Adrenal gland (tissue), 12 donors: ENCODE results near the gene TIGIT. TPM values are rescaled to one million over a fixed set of nuclear protein-coding genes. Genes with fewer than 3 reads are reported as not detected.
A peak's percentile ranks its signal among the peaks of the same experiment; 100 is the strongest.

Source experiments
- DNase-seq, 7 donors: peaks; one replicate each; pipeline ENCODE4 v3.0.0-alpha.2; 2019 to 2020
- H3K27ac ChIP-seq, 5 donors: fragments of 200-600 bp; sonication (generic) in 4 of 5; 1 replicate in 3 of 5; 2 replicates in 2 of 5; pipeline versions ENCODE4 v1.5.1 to v1.8.0; 2016 to 2020; ENCODE audit warnings: mild to moderate bottlenecking in 1 of 5
- H3K27me3 ChIP-seq: fragments of 200-600 bp; 2 replicates; pipeline ENCODE4 v1.8.0; 2021
- H3K36me3 ChIP-seq, 2 donors: fragments of 200-600 bp; replicated peaks in 1 of 2; 1 replicate in 1 of 2; 2 replicates in 1 of 2; pipeline versions ENCODE4 v1.5.1 to v1.8.0; 2018 to 2022
- H3K4me1 ChIP-seq, 2 donors: fragments of 200-600 bp; replicated peaks in 1 of 2; 1 replicate in 1 of 2; 2 replicates in 1 of 2; pipeline versions ENCODE4 v1.5.1 to v1.8.0; 2018 to 2021
- H3K4me3 ChIP-seq, 4 donors: fragments of 200-600 bp; sonication (generic) in 3 of 4; one replicate each; pipeline ENCODE4 v1.5.1; 2016 to 2018
- H3K9me3 ChIP-seq, 3 donors: fragments of 200-600 bp; sonication (generic) in 1 of 3; replicated peaks in 1 of 3; 1 replicate in 2 of 3; 2 replicates in 1 of 3; pipeline versions ENCODE4 v1.5.1 to v1.8.0; 2016 to 2021
- POLR2A ChIP-seq, 2 donors: fragments of 450-650 bp; IDR thresholded peaks; one replicate each; pipeline ENCODE4 v1.6.1; 2017; ENCODE audit warnings: antibody characterized with exemption in 2 of 2, mild to moderate bottlenecking in 2 of 2, moderate library complexity in 1 of 2
- WGBS, 4 donors: extraction: QIAGEN DNeasy Blood & Tissue Kit in 2 of 4; methylation state at CpG; one replicate each; pipeline versions ENCODE4 v1.1.5 to v1.1.7; 2013 to 2017; 5-methylcytosine and 5-hydroxymethylcytosine counted together
- intact Hi-C, 2 donors: fragments of 100-400 bp; cut with DNase I; formaldehyde crosslinking; loops; one replicate each; pipeline versions ENCODE4 v1.14.1 to v1.15.0; 2022 to 2023
- polyA plus RNA-seq, 3 donors: library from polyadenylated mRNA; stranded (reverse); fragments of 200-250 nt in 2 of 3; fragments of 350-450 nt in 1 of 3; fragmentation: Illumina TruSeq in 1 of 3; extraction: RNeasy Lipid Tissue Mini Kit (QIAGEN cat#74804) in 1 of 3; gene quantifications; one replicate each; pipeline ENCODE4 v1.2.3, GENCODE V29; 2013 to 2014
- total RNA-seq, 9 donors: library from RNA; depleted of rRNA in 4 of 9; stranded (reverse); fragments of >200 nt in 4 of 9; fragments of 120-200 nt in 1 of 9; fragmentation: NEBNext Ultra II Directional in 1 of 9; extraction: Animal tissue kit (Norgen Biotek cat#: 25700) in 1 of 9; gene quantifications; one replicate each; pipeline versions ENCODE4 v1.1.0 to v1.2.4, GENCODE V29; 2013 to 2023
- TF ChIP-seq, protein P1 (sequence below), 6 experiments: fragments of 450-650 bp in 4 of 6; fragments of 200-600 bp in 2 of 6; sonication (generic) in 1 of 6; IDR thresholded peaks; 1 replicate in 5 of 6; 2 replicates in 1 of 6; pipeline versions ENCODE4 v1.5.1 to v1.8.0; 2016 to 2021; ENCODE audit warnings: antibody characterized with exemption in 6 of 6, mild to moderate bottlenecking in 2 of 6, moderate library complexity in 1 of 6
- donor health status: healthy with polysubstance abuse.
- donor health status: Bipolar disorder and iron deficiency.
- donor health status: DM: yes; HTN: yes; CAD: no.
- donor health status: DM: no; HTN: no; CAD: no.
- donor health status: DM: no; HTN: no; CAD: no.
- donor health status: DM: yes; HTN: yes; CAD: no.

The TIGIT gene
- total and polyA plus RNA-seq, 12 donors, result 0.05 to 0.61 (median 0.24) TPM; not detected in 3

DNA sequence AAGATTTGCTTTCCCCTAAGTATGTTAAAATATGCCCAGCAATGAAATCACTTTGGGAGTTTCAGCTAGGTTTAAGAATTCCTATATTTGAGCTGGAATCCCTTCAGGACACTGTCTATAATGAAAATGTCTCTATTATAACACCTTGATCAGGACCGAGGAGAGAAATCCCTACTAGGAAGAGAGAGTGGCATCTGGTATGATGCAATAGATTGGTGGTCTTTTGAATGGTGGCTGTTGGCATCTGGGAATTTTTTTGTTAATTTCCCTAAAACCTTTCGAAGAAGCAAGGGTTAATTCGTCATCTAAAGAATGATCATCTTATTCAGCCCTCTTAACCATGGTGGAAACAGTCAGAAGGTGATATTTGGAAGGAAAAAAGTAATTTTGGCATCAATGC lies 43.0 kb downstream of the TIGIT start:
- H3K4me3 ChIP-seq, result no peak overlapping the region
- intact Hi-C loops, result no loop called here
- H3K4me1 ChIP-seq, result peaks cover 6 to 28% of the 10 kb centered on the region in 2 donors
- peaks cover 0 to 8% of the 10 kb centered on the region in 2 donors for H3K36me3 ChIP-seq
- TF ChIP-seq POLR2A (IDR thresholded peaks at IDR 0.05), result no peak
- TF ChIP-seq, protein P1, sequence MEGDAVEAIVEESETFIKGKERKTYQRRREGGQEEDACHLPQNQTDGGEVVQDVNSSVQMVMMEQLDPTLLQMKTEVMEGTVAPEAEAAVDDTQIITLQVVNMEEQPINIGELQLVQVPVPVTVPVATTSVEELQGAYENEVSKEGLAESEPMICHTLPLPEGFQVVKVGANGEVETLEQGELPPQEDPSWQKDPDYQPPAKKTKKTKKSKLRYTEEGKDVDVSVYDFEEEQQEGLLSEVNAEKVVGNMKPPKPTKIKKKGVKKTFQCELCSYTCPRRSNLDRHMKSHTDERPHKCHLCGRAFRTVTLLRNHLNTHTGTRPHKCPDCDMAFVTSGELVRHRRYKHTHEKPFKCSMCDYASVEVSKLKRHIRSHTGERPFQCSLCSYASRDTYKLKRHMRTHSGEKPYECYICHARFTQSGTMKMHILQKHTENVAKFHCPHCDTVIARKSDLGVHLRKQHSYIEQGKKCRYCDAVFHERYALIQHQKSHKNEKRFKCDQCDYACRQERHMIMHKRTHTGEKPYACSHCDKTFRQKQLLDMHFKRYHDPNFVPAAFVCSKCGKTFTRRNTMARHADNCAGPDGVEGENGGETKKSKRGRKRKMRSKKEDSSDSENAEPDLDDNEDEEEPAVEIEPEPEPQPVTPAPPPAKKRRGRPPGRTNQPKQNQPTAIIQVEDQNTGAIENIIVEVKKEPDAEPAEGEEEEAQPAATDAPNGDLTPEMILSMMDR (IDR thresholded peaks at IDR 0.05), result no peak
- H3K9me3 ChIP-seq, result no peaks in the 10 kb centered on the region
- no peak overlapping the region for H3K27ac ChIP-seq
- WGBS, 4 donors, result 92 to 98% (median 94%) methylated on average over 3 of the region's 3 CpGs
- no peak for DNase-seq
- H3K27me3 ChIP-seq, result no peaks in the 10 kb centered on the region

DNA sequence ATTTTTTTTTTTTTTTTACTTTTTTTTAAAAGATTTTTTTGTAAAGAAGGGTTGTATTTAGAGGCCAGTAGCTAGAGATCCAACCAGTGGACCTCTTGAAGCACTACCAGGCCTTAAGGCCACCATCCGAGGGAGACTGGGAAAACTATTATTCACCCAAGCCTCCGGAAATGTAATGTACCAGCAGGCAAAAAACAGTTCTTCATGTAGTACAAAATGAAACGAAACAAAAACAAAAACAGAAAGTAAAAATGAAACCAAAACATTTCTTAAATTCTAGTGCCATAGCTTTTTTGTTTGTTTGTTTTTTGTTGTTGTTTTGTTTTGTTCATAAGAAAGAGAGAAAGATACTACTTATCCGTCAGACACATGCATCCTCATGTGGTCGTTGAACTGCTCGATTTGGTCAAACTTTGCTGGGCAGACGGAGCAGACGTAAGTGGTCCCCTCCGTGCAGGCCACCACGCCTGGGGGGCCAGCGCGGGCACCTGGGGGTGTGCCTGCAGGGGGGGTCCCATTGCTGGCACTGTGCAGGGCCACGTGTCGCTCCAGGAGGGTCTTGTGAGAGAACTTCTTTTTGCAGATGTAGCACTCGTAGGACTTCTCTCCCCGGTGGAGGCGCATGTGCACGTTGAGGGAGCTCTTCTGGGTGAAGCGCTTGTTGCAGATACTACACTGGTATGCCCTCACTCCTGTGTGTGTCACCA lies 45.0 kb downstream of the TIGIT start:
- H3K27me3 ChIP-seq, result no peaks in the 10 kb centered on the region
- WGBS, 4 donors, result 92 to 94% (median 93%) methylated on average over 19 of the region's 19 CpGs
- TF ChIP-seq, protein P1 (IDR thresholded peaks at IDR 0.05), result no peak
- no peak for TF ChIP-seq POLR2A (IDR thresholded peaks at IDR 0.05)
- peaks cover 6 to 38% of the 10 kb centered on the region in 2 donors for H3K4me1 ChIP-seq
- DNase-seq, result no peak
- H3K4me3 ChIP-seq, result no peak overlapping the region
- intact Hi-C loops, result no loop called here
- no peaks in the 10 kb centered on the region for H3K9me3 ChIP-seq
- peak overlapping the region in 1 of 5 donors; percentile 0 for H3K27ac ChIP-seq
- H3K36me3 ChIP-seq, result peaks cover 0 to 8% of the 10 kb centered on the region in 2 donors

DNA sequence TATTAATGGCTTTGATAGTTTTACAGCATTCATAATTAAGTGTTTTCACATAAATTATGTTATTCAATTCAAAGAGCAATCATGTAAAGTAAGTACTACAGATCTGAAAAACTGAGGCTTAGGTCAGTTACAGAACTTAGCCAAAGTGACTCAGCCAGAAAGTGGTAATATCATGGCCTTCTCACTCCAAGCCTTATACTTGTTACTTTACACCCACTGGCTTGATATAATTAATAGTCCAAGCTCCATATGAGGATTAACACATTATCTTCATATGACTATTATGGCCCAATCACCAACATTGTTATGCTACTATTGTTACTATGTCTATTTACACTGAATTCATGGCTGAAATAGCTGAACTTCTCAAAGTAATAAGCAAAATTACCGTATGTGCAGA lies 50.7 kb downstream of the TIGIT start:
- Histone ChIP-seq H3K9me3 (no peaks in the 10 kb centered on the region), H3K27ac (no peak overlapping the region), H3K4me3 (no peak overlapping the region), H3K27me3 (no peaks in the 10 kb centered on the region), H3K4me1 (peaks cover 8 to 22% of the 10 kb centered on the region in 2 donors), H3K36me3 (peaks cover 0 to 6% of the 10 kb centered on the region in 2 donors)
- TF ChIP-seq, protein P1 (IDR thresholded peaks at IDR 0.05), result no peak
- no peak for TF ChIP-seq POLR2A (IDR thresholded peaks at IDR 0.05)
- WGBS, 4 donors, result 89 to 100% (median 94%) methylated on average over 1 of the region's 1 CpG
- no peak for DNase-seq
- intact Hi-C loops, result no loop called here

DNA sequence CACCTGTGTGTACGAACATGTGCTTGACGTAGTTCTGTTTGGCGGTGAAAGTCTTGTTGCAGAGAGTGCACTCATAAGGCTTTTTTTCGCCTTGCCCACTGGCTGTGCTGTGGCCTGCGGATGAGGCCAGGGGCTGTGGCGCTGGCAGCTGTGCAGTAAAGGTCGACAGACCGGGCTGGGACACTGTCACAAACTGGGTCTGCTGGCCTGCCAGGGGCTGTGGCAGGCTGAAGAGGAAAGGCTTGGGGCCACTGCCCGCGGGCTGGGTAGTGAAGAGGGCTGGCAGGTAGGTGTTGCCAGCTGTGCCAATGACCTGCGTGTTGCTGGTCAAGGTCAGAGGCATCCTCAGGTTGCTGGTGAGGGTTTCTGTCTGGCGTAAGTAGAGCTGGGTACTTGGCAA lies 56.4 kb downstream of the TIGIT start:
- no peak overlapping the region for H3K27ac ChIP-seq
- intact Hi-C loops, result no loop called here
- no peak for DNase-seq
- no peak overlapping the region for H3K4me3 ChIP-seq
- WGBS, 4 donors, result 92 to 94% (median 94%) methylated on average over 5 to 12 of the region's 12 CpGs
- H3K4me1 ChIP-seq, result peaks cover 0 to 8% of the 10 kb centered on the region in 2 donors
- no peaks in the 10 kb centered on the region for H3K9me3 ChIP-seq
- H3K36me3 ChIP-seq, result peaks cover 0 to 27% of the 10 kb centered on the region in 2 donors
- no peak for TF ChIP-seq POLR2A (IDR thresholded peaks at IDR 0.05)
- TF ChIP-seq, protein P1 (IDR thresholded peaks at IDR 0.05), result no peak
- no peaks in the 10 kb centered on the region for H3K27me3 ChIP-seq
